ENCODE measurements around the gene ATXN1. TPM values are rescaled to one million over a fixed set of nuclear protein-coding genes. Genes with fewer than 3 reads are reported as not detected.

ATXN1 gene
- total RNA-seq, 1 experiment from 2014 or later = 8.1 TPM

GRCh38 chr6:16441262-16441661 lies 320.0 kb downstream of the ATXN1 start (continued):
- TF ChIP-seq, protein P1, sequence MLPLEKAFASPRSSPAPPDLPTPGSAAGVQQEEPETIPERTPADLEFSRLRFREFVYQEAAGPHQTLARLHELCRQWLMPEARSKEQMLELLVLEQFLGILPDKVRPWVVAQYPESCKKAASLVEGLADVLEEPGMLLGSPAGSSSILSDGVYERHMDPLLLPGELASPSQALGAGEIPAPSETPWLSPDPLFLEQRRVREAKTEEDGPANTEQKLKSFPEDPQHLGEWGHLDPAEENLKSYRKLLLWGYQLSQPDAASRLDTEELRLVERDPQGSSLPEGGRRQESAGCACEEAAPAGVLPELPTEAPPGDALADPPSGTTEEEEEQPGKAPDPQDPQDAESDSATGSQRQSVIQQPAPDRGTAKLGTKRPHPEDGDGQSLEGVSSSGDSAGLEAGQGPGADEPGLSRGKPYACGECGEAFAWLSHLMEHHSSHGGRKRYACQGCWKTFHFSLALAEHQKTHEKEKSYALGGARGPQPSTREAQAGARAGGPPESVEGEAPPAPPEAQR (CRISPR knock-in tag; IDR thresholded peaks at IDR 0.05) = no peak
- TF ChIP-seq ERG (CRISPR knock-in tag; IDR thresholded peaks at IDR 0.05) (no peak), RELA (CRISPR knock-in tag; IDR thresholded peaks at IDR 0.05; ENCODE audit: borderline replicate concordance) (no peak), SP1 (CRISPR knock-in tag; conservative IDR thresholded peaks at IDR 0.05) (no peak), GABPB1 (CRISPR knock-in tag; IDR thresholded peaks at IDR 0.05) (no peak), OVOL2 (CRISPR knock-in tag; IDR thresholded peaks at IDR 0.05; ENCODE audit: borderline replicate concordance) (no peak), IRF2 (CRISPR knock-in tag; IDR thresholded peaks at IDR 0.05; ENCODE audit: borderline replicate concordance, low read depth) (no peak), ZNF396 (CRISPR knock-in tag; IDR thresholded peaks at IDR 0.05; ENCODE audit: borderline replicate concordance) (no peak), NR2C2 (CRISPR knock-in tag; IDR thresholded peaks at IDR 0.05) (no peak), TP53 (CRISPR knock-in tag; IDR thresholded peaks at IDR 0.05) (no peak)
- TF ChIP-seq, protein P2, sequence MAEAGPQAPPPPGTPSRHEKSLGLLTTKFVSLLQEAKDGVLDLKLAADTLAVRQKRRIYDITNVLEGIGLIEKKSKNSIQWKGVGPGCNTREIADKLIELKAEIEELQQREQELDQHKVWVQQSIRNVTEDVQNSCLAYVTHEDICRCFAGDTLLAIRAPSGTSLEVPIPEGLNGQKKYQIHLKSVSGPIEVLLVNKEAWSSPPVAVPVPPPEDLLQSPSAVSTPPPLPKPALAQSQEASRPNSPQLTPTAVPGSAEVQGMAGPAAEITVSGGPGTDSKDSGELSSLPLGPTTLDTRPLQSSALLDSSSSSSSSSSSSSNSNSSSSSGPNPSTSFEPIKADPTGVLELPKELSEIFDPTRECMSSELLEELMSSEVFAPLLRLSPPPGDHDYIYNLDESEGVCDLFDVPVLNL (CRISPR knock-in tag; IDR thresholded peaks at IDR 0.05; ENCODE audit: borderline replicate concordance, low read depth) = no peak

DNA sequence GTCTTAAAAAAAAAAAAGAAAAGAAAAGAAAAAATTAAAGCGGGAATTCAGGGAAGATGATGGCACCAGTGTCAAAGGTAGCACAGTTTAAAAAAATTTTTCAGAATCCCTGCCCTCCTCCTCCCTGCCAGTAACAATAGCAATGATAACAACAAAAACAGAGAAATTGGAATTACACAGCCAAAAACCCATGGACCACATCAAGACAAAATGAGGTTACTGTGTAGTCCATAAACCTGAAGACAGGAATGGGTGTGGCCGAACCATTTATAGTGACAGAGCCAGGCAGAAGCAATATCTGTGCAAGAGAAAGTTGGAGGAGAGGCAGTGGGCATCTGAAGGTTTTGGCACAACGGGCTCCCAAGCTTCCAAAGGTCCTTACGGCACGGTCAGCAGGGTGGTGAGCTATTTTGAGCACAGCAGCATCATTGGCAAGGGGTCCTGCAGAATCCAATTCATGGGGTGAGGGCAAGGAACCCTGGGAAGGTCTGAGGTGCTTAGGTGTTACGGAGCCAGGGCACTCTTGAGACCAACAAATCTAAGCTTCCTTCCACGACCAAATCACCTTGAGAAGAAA lies 320.5 kb downstream of the ATXN1 start:
- no peaks in the 10 kb centered on the region for H3K9me3 Mint-ChIP-seq
- H3K4me1 Mint-ChIP-seq = no peaks in the 10 kb centered on the region
- POLR2A ChIA-PET = no interaction called here
- CTCF ChIA-PET = no interaction called here
- ATAC-seq = no peak
- no peak overlapping the region for H3K4me3 Mint-ChIP-seq
- no peaks in the 10 kb centered on the region for H3K27me3 Mint-ChIP-seq (ENCODE audit: low read depth)
- H3K36me3 Mint-ChIP-seq = no peaks in the 10 kb centered on the region
- no peak for DNase-seq (ENCODE audit: low spot score)
- TF ChIP-seq, protein P3, sequence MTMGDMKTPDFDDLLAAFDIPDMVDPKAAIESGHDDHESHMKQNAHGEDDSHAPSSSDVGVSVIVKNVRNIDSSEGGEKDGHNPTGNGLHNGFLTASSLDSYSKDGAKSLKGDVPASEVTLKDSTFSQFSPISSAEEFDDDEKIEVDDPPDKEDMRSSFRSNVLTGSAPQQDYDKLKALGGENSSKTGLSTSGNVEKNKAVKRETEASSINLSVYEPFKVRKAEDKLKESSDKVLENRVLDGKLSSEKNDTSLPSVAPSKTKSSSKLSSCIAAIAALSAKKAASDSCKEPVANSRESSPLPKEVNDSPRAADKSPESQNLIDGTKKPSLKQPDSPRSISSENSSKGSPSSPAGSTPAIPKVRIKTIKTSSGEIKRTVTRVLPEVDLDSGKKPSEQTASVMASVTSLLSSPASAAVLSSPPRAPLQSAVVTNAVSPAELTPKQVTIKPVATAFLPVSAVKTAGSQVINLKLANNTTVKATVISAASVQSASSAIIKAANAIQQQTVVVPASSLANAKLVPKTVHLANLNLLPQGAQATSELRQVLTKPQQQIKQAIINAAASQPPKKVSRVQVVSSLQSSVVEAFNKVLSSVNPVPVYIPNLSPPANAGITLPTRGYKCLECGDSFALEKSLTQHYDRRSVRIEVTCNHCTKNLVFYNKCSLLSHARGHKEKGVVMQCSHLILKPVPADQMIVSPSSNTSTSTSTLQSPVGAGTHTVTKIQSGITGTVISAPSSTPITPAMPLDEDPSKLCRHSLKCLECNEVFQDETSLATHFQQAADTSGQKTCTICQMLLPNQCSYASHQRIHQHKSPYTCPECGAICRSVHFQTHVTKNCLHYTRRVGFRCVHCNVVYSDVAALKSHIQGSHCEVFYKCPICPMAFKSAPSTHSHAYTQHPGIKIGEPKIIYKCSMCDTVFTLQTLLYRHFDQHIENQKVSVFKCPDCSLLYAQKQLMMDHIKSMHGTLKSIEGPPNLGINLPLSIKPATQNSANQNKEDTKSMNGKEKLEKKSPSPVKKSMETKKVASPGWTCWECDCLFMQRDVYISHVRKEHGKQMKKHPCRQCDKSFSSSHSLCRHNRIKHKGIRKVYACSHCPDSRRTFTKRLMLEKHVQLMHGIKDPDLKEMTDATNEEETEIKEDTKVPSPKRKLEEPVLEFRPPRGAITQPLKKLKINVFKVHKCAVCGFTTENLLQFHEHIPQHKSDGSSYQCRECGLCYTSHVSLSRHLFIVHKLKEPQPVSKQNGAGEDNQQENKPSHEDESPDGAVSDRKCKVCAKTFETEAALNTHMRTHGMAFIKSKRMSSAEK (CRISPR knock-in tag; IDR thresholded peaks at IDR 0.05; ENCODE audit: borderline replicate concordance) = no peak
- TF ChIP-seq NR2C2 (CRISPR knock-in tag; IDR thresholded peaks at IDR 0.05) (no peak), CREB1 (CRISPR knock-in tag; IDR thresholded peaks at IDR 0.05) (no peak), ETV6 (CRISPR knock-in tag; IDR thresholded peaks at IDR 0.05) (no peak)
- H3K27ac Mint-ChIP-seq = no peak overlapping the region

Measured in WTC11 (cell line).